Loucy (cell line): ENCODE data around the gene PLA2G4D.
A peak's percentile ranks its signal among the peaks of the same experiment; 100 is the strongest.

ENCODE experiments used
- H2AFZ ChIP-seq: fragments of 200-600 bp; sonication (generic); 2 replicates; pipeline ENCODE4 v1.6.0; 2016; ENCODE audit warnings: antibody characterized with exemption, mild to moderate bottlenecking, low read length, moderate library complexity
- H3F3A ChIP-seq: fragments of 200-600 bp; 2 replicates; pipeline ENCODE4 v1.6.0; 2016; ENCODE audit warnings: antibody characterized with exemption, low read depth, mild to moderate bottlenecking
- H3K27me3 ChIP-seq: fragments of 200-600 bp; sonication (generic); 2 replicates; pipeline ENCODE4 v1.6.1; 2014; ENCODE audit warnings: low read length, mild to moderate bottlenecking; ENCODE audit not compliant: insufficient read depth, poor library complexity, severe bottlenecking
- H3K36me3 ChIP-seq: fragments of 200-600 bp; sonication (generic); 2 replicates; pipeline ENCODE4 v1.6.1; 2016; ENCODE audit warnings: low read length; ENCODE audit not compliant: insufficient read depth
- H3K4me1 ChIP-seq: fragments of 200-600 bp; sonication (generic); 2 replicates; pipeline ENCODE4 v1.5.1; 2014; ENCODE audit warnings: low read length, mild to moderate bottlenecking; ENCODE audit not compliant: insufficient read depth, poor library complexity, severe bottlenecking
- H3K4me2 ChIP-seq: fragments of 200-600 bp; sonication (generic); 2 replicates; pipeline ENCODE4 v1.6.0; 2014; ENCODE audit warnings: antibody characterized with exemption, low read length, low read depth, mild to moderate bottlenecking; ENCODE audit not compliant: poor library complexity, severe bottlenecking
- H3K4me3 ChIP-seq: fragments of 200-600 bp; sonication (generic); 2 replicates; pipeline ENCODE4 v1.5.1; 2014; ENCODE audit warnings: low read length, mild to moderate bottlenecking, mixed read lengths; ENCODE audit not compliant: poor library complexity, severe bottlenecking
- H3K79me2 ChIP-seq: fragments of 200-600 bp; sonication (generic); 2 replicates; pipeline ENCODE4 v1.6.1; 2014; ENCODE audit warnings: low read length; ENCODE audit not compliant: insufficient read depth
- H3K9ac ChIP-seq: fragments of 200-600 bp; sonication (generic); 2 replicates; pipeline ENCODE4 v1.6.0; 2014; ENCODE audit warnings: mild to moderate bottlenecking, low read depth, low read length, moderate library complexity; ENCODE audit not compliant: poor library complexity, severe bottlenecking
- H3K9me2 ChIP-seq: fragments of 200-600 bp; sonication (generic); replicated peaks from 2 replicates; pipeline ENCODE4 v1.6.1; 2016; ENCODE audit warnings: low read depth, low read length, mixed read lengths
- H3K9me3 ChIP-seq: fragments of 200-600 bp; sonication (generic); 2 replicates; pipeline ENCODE4 v1.6.1; 2014; ENCODE audit warnings: mild to moderate bottlenecking, antibody characterized with exemption, low read length, low read depth; ENCODE audit not compliant: insufficient read depth
- H4K20me1 ChIP-seq: fragments of 200-600 bp; sonication (generic); 2 replicates; pipeline ENCODE4 v1.6.0; 2014; ENCODE audit warnings: antibody characterized with exemption, low read length, mild to moderate bottlenecking; ENCODE audit not compliant: insufficient read depth, poor library complexity, severe bottlenecking
- CTCF ChIP-seq: fragments of 200-600 bp; sonication (generic); conservative IDR thresholded peaks from 2 replicates; pipeline ENCODE4 v1.5.1; 2014; ENCODE audit warnings: mild to moderate bottlenecking, antibody characterized with exemption, low read length
- EZH2phosphoT487 ChIP-seq: fragments of 200-600 bp; IDR thresholded peaks from 2 replicates; pipeline ENCODE4 v1.6.1; 2018; ENCODE audit warnings: antibody characterized with exemption, mild to moderate bottlenecking, moderate library complexity, borderline replicate concordance

Gene PLA2G4D

GRCh38 chr15:42085721-42086120 lies 8.6 kb downstream of the PLA2G4D start:
- Histone ChIP-seq H4K20me1 (no peaks in the 10 kb centered on the region), H3K9me3 (no peaks in the 10 kb centered on the region), H3K36me3 (no peaks in the 10 kb centered on the region), H3K4me3 (no peak overlapping the region), H3K4me2 (no peak overlapping the region), H3K9me2 (no peaks in the 10 kb centered on the region), H3K9ac (no peak overlapping the region), H2AFZ (no peak overlapping the region), H3K27me3 (no peaks in the 10 kb centered on the region), H3K4me1 (no peaks in the 10 kb centered on the region), H3F3A (no peaks in the 10 kb centered on the region), H3K79me2 (no peaks in the 10 kb centered on the region)
- no peak for TF ChIP-seq CTCF
- TF ChIP-seq EZH2phosphoT487 = no peak

GRCh38 chr15:42085236-42085605 lies 9.1 kb downstream of the PLA2G4D start:
- Histone ChIP-seq H4K20me1 (no peaks in the 10 kb centered on the region), H3K9ac (no peak overlapping the region), H3K36me3 (no peaks in the 10 kb centered on the region), H2AFZ (no peak overlapping the region), H3K4me3 (no peak overlapping the region), H3K9me3 (no peaks in the 10 kb centered on the region), H3K9me2 (no peaks in the 10 kb centered on the region), H3K4me1 (no peaks in the 10 kb centered on the region), H3K27me3 (no peaks in the 10 kb centered on the region), H3K4me2 (no peak overlapping the region), H3K79me2 (no peaks in the 10 kb centered on the region), H3F3A (no peaks in the 10 kb centered on the region)
- TF ChIP-seq CTCF = no peak
- TF ChIP-seq EZH2phosphoT487 = no peak

GRCh38 chr15:42084465-42085235 lies 9.7 kb downstream of the PLA2G4D start:
- H3K4me1 ChIP-seq = no peaks in the 10 kb centered on the region
- H3K27me3 ChIP-seq = no peaks in the 10 kb centered on the region
- H2AFZ ChIP-seq = no peak overlapping the region
- H3K4me3 ChIP-seq = no peak overlapping the region
- no peaks in the 10 kb centered on the region for H3K9me2 ChIP-seq
- H3K79me2 ChIP-seq = no peaks in the 10 kb centered on the region
- peak overlapping the region; percentile 3 for H3K4me2 ChIP-seq
- TF ChIP-seq EZH2phosphoT487 (no peak), CTCF (peak; percentile 94)
- no peaks in the 10 kb centered on the region for H3K9me3 ChIP-seq
- H4K20me1 ChIP-seq = no peaks in the 10 kb centered on the region
- H3F3A ChIP-seq = no peaks in the 10 kb centered on the region
- H3K36me3 ChIP-seq = no peaks in the 10 kb centered on the region
- no peak overlapping the region for H3K9ac ChIP-seq
